Stimulated activated naive CD8-positive, alpha-beta T cell treated with anti-CD3 and anti-CD28 coated beads, Interleukin-15, Interleukin-2, amounts not matched to agents 100 ng/mL and 50 ng/mL, for 24 hours (primary cell): ENCODE data around the gene JAK2.

Experiments used
- H3K27ac Mint-ChIP-seq: one replicate; pipeline ENCODE4 v1.8.0; 2021; ENCODE audit warnings: mild to moderate bottlenecking, mixed read lengths
- H3K27me3 Mint-ChIP-seq: one replicate; pipeline ENCODE4 v1.8.0; 2021; ENCODE audit warnings: mixed read lengths
- H3K36me3 Mint-ChIP-seq: one replicate; pipeline ENCODE4 v1.8.0; 2021; ENCODE audit warnings: low read depth, mixed read lengths
- H3K4me1 Mint-ChIP-seq: one replicate; pipeline ENCODE4 v1.8.0; 2021; ENCODE audit warnings: low read depth, mixed read lengths
- H3K4me3 Mint-ChIP-seq: one replicate; pipeline ENCODE4 v1.8.0; 2021; ENCODE audit warnings: mild to moderate bottlenecking, mixed read lengths
- H3K9me3 Mint-ChIP-seq: one replicate; pipeline ENCODE4 v1.8.0; 2021; ENCODE audit warnings: mixed read lengths

Gene JAK2

GRCh38 chr9:5113994-5114748 is 129.1 kb downstream of the JAK2 start:
- Mint-ChIP-seq H3K27me3 (no peaks in the 10 kb centered on the region), H3K36me3 (peaks cover 47% of the 10 kb centered on the region), H3K4me3 (no peak overlapping the region), H3K4me1 (no peaks in the 10 kb centered on the region), H3K27ac (no peak overlapping the region), H3K9me3 (no peaks in the 10 kb centered on the region)

GRCh38 chr9:5122116-5122515 is 137.0 kb downstream of the JAK2 start:
- Mint-ChIP-seq H3K27ac (no peak overlapping the region), H3K4me1 (no peaks in the 10 kb centered on the region), H3K4me3 (no peak overlapping the region), H3K27me3 (no peaks in the 10 kb centered on the region), H3K36me3 (peaks cover 59% of the 10 kb centered on the region), H3K9me3 (no peaks in the 10 kb centered on the region)

DNA sequence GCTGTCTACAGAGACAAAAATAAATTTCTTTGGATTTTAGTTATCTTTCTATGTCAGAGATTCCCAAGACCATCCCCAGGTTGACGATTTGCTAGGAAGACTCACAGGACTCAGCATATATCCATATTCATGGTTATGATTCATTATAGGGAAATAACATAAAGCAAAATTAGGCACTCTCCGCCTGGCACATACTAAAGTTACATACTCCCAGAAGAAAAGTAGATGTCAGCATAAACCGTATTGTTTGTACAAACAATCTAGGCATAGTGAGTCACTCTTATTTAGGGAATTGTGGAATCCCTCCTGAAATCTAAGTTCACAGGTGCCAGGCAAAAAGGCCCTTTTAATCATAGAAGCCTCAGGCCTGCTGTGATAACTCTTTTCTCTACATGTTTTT is 137.4 kb downstream of the JAK2 start:
- Mint-ChIP-seq H3K4me3 (no peak overlapping the region), H3K27me3 (no peaks in the 10 kb centered on the region), H3K27ac (no peak overlapping the region), H3K4me1 (no peaks in the 10 kb centered on the region), H3K36me3 (peaks cover 61% of the 10 kb centered on the region), H3K9me3 (no peaks in the 10 kb centered on the region)

DNA sequence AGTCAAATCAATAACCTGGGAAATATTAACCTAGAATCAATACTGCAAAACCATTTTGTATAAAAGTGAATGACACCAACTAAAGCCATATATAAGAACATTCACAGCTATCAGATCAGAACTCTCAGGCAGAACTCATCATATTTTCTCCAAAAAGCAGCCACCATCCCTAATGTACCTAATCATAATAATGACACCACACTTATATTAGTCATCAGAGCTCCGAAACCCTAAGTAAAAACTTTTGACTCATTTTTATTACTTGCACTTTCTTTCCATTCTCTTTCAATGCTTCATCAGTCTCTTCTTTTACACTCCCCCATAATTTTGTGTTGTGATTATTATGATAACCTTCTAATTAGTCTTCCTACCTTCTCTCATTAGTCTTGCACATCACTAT is 155.1 kb downstream of the JAK2 start:
- Mint-ChIP-seq H3K36me3 (peaks cover 48% of the 10 kb centered on the region), H3K9me3 (peaks cover 26% of the 10 kb centered on the region), H3K27me3 (no peaks in the 10 kb centered on the region), H3K4me3 (no peak overlapping the region), H3K4me1 (peaks cover 9% of the 10 kb centered on the region), H3K27ac (no peak overlapping the region)

- Mint-ChIP-seq H3K4me1 (peaks cover 9% of the 10 kb centered on the region), H3K4me3 (no peak overlapping the region), H3K36me3 (peaks cover 71% of the 10 kb centered on the region), H3K27me3 (no peaks in the 10 kb centered on the region), H3K27ac (no peak overlapping the region), H3K9me3 (peaks cover 23% of the 10 kb centered on the region)
Observed at GRCh38 chr9:5144217-5144616, 159.1 kb downstream of the JAK2 start.

DNA sequence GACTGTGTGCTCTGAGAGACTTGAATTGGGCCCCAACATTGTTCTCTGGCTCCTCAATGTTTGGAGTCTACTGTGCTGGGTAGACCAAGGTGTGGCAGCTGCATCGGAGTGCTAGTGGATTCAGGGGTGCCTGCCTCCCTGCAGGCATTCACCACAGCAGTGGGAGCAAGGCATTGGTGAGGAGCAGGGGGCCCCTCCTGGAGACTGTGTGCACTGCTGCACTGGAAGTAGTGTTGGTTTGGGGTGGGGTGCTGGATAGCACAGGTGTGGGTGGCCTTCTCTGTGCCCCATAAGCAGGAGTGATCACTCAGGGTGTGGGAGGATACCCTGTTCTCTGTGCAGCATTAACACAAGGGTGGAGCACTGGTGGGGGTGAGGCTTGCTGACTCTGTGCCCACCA is 161.2 kb downstream of the JAK2 start:
- H3K27me3 Mint-ChIP-seq: no peaks in the 10 kb centered on the region
- no peaks in the 10 kb centered on the region for H3K4me1 Mint-ChIP-seq
- H3K4me3 Mint-ChIP-seq: no peak overlapping the region
- H3K9me3 Mint-ChIP-seq: peaks cover 27% of the 10 kb centered on the region
- peaks cover 75% of the 10 kb centered on the region for H3K36me3 Mint-ChIP-seq
- H3K27ac Mint-ChIP-seq: no peak overlapping the region
